AG04449 (cell line): ENCODE results near the gene KLHL29.

Source experiments
- CTCF ChIA-PET: fragments of 350-600 bp; formaldehyde crosslinking; extraction: SDS; loops from one replicate; lab custom pipeline; 2021; ENCODE audit warnings: antibody characterized with exemption; lab: Yijun Ruan, JAX
- POLR2A ChIA-PET: fragments of 400-600, 350-600 bp; formaldehyde crosslinking; extraction: SDS; loops from one replicate; lab custom pipeline; 2020; ENCODE audit warnings: antibody characterized with exemption, inconsistent platforms; lab: Yijun Ruan, JAX
- DNase-seq: peaks from one replicate; pipeline ENCODE4 v3.0.0-alpha.2; 2010; ENCODE audit warnings: low read depth, low spot score
- H3K4me3 ChIP-seq: 2 replicates; pipeline ENCODE4 v1.5.1; 2011; ENCODE audit warnings: low read depth, mild to moderate bottlenecking, control low read depth, low read length
- CTCF ChIP-seq: IDR thresholded peaks from one replicate; pipeline ENCODE4 v1.5.1; 2011; ENCODE audit warnings: mild to moderate bottlenecking, moderate library complexity, low read length, control low read depth, inconsistent platforms; ENCODE audit not compliant: insufficient read depth; ENCODE audit errors: missing control alignments

Gene KLHL29

GRCh38 chr2:23349508-23349907, 35.5 kb upstream of the KLHL29 start:
- no peak for TF ChIP-seq CTCF
- no peak for DNase-seq
- CTCF ChIA-PET = interaction anchor here (1.3 to 3.2 kb wide), 3 partner anchors 36 to 150 kb away, joined by 3 to 34 read pairs (median 12); no protein-coding TSS in a partner anchor
- POLR2A ChIA-PET = no interaction called here
- no peak overlapping the region for H3K4me3 ChIP-seq

- no peak for DNase-seq
- CTCF ChIA-PET = interaction anchor here (0.9 to 4.8 kb wide), 13 partner anchors 8 to 409 kb away, joined by 3 to 34 read pairs (median 4); no protein-coding TSS in a partner anchor
- POLR2A ChIA-PET = no interaction called here
Observed at GRCh38 chr2:23350041-23350791, 34.8 kb upstream of the KLHL29 start.

GRCh38 chr2:23350792-23351355, 34.1 kb upstream of the KLHL29 start:
- ChIA-PET POLR2A (no interaction called here), CTCF (interaction anchor here (0.6 to 4.8 kb wide), 28 partner anchors 8 to 413 kb away, joined by 3 to 34 read pairs (median 4); no protein-coding TSS in a partner anchor)
- no peak for TF ChIP-seq CTCF
- H3K4me3 ChIP-seq = no peak overlapping the region
- DNase-seq = no peak

More at GRCh38 chr2:23350041-23350791, 34.8 kb upstream of the KLHL29 start:
- TF ChIP-seq CTCF = no peak
- H3K4me3 ChIP-seq = no peak overlapping the region

- POLR2A ChIA-PET = no interaction called here
- CTCF ChIA-PET = interaction anchor here (0.6 to 4.8 kb wide), 30 partner anchors 9 to 412 kb away, joined by 3 to 34 read pairs (median 4); no protein-coding TSS in a partner anchor
- no peak for DNase-seq
- TF ChIP-seq CTCF = peak; percentile 97
- no peak overlapping the region for H3K4me3 ChIP-seq
Observed at GRCh38 chr2:23351388-23352141, 33.4 kb upstream of the KLHL29 start.

- ChIA-PET CTCF (interaction anchor here (1.1 to 4.8 kb wide), 5 partner anchors 9 to 405 kb away, joined by 3 to 33 read pairs (median 4); no protein-coding TSS in a partner anchor), POLR2A (no interaction called here)
- DNase-seq = no peak
- no peak overlapping the region for H3K4me3 ChIP-seq
- TF ChIP-seq CTCF = no peak
Observed at GRCh38 chr2:23354554-23354953, 30.4 kb upstream of the KLHL29 start.
